Measurements from ENCODE around the gene PRCD. TPM values are rescaled to one million over a fixed set of nuclear protein-coding genes. Genes with fewer than 3 reads are reported as not detected.
"Not testable (repeated sequence)": the region's sequence is repeated elsewhere in the genome, so short reads cannot be mapped to it uniquely, and the experiment has no call there.

Gene PRCD
- total RNA-seq, 1 donor from 2014 or later = 21.4 TPM

GRCh38 chr17:76504117-76504516 lies 35.7 kb upstream of the PRCD start:
- no peaks in the 10 kb centered on the region for H3K9me3 ChIP-seq
- intact Hi-C loops (cut with DNase I) = loop anchor here (10.0 kb wide), 1 partner anchor 99 kb away; no protein-coding TSS in a partner anchor
- peaks cover 29% of the 10 kb centered on the region for H3K4me1 ChIP-seq
- H3K27me3 ChIP-seq = no peaks in the 10 kb centered on the region
- no peak overlapping the region for H3K27ac ChIP-seq
- no peaks in the 10 kb centered on the region for H3K36me3 ChIP-seq
- no peak for TF ChIP-seq CTCF (IDR thresholded peaks at IDR 0.05)
- TF ChIP-seq POLR2A (IDR thresholded peaks at IDR 0.05) = no peak
- no peak for TF ChIP-seq POLR2AphosphoS5 (IDR thresholded peaks at IDR 0.05; ENCODE audit: insufficient read depth in 1 of 2, low read depth in 1 of 2)
- H3K4me3 ChIP-seq = no peak overlapping the region
- no peak for DNase-seq (ENCODE audit: extremely low spot score in 2 of 2)

GRCh38 chr17:76506408-76507345 lies 33.2 kb upstream of the PRCD start:
- no peak overlapping the region for H3K27ac ChIP-seq
- H3K4me3 ChIP-seq = no peak overlapping the region
- peak in 1 of 2 donors; percentile 37 for TF ChIP-seq POLR2AphosphoS5 (IDR thresholded peaks at IDR 0.05; ENCODE audit: insufficient read depth in 1 of 2, low read depth in 1 of 2)
- no peak for TF ChIP-seq POLR2A (IDR thresholded peaks at IDR 0.05)
- TF ChIP-seq CTCF (IDR thresholded peaks at IDR 0.05) = peak; percentile 90 to 95 (median 94)
- H3K4me1 ChIP-seq = peaks cover 17% of the 10 kb centered on the region
- H3K27me3 ChIP-seq = no peaks in the 10 kb centered on the region
- no peaks in the 10 kb centered on the region for H3K9me3 ChIP-seq
- H3K36me3 ChIP-seq = no peaks in the 10 kb centered on the region
- DNase-seq (ENCODE audit: extremely low spot score in 2 of 2) = no peak
- intact Hi-C loops (cut with DNase I) = loop anchor here (2.0 to 10.0 kb wide), 2 partner anchors 42 to 102 kb away; no protein-coding TSS in a partner anchor

DNA sequence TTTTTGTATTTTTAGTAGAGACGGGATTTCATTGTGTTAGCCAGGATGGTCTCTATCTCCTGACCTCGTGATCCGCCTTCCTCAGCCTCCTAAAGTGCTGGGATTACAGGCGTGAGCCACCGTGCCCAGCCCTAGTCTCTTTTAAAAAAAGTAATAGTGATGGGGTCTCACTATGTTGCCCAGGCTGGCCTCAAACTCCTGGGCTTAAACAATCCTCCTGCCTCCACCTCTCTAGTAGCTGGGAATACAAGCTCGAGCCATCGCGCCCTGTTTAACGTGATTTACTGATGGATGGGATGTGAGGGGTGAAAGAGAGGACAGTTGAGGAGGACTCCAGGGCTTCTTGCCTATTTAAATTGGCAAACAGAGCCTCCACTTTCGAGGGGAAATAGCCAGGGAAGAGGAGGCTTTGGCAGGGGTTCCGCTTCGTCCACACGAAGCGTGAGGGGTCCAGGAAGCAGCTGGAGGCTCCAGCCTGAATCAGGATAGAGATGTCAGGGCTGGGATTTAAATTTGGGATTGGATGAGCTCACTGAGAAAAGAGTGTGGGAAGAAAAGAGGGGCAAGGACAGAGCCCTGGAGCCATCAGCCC lies 31.3 kb upstream of the PRCD start:
- H3K4me3 ChIP-seq; DNase-seq (ENCODE audit: extremely low spot score in 2 of 2): not testable (repeated sequence)
- intact Hi-C loops (cut with DNase I) = loop anchor here (10.0 kb wide), 1 partner anchor 104 kb away; no protein-coding TSS in a partner anchor

GRCh38 chr17:76510831-76511244 lies 29.0 kb upstream of the PRCD start:
- Histone ChIP-seq H3K27ac (no peak overlapping the region), H3K4me1 (peaks cover 11% of the 10 kb centered on the region), H3K36me3 (no peaks in the 10 kb centered on the region), H3K27me3 (no peaks in the 10 kb centered on the region), H3K4me3 (no peak overlapping the region), H3K9me3 (no peaks in the 10 kb centered on the region)
- TF ChIP-seq POLR2A (IDR thresholded peaks at IDR 0.05) = no peak
- no peak for TF ChIP-seq POLR2AphosphoS5 (IDR thresholded peaks at IDR 0.05; ENCODE audit: insufficient read depth in 1 of 2, low read depth in 1 of 2)
- no peak for TF ChIP-seq CTCF (IDR thresholded peaks at IDR 0.05)
- no peak for DNase-seq (ENCODE audit: extremely low spot score in 2 of 2)
- intact Hi-C loops (cut with DNase I) = no loop called here

More for the DNA sequence above, 31.3 kb upstream of the PRCD start:
- H3K4me1 ChIP-seq, H3K9me3 ChIP-seq, H3K36me3 ChIP-seq, H3K27me3 ChIP-seq, H3K27ac ChIP-seq: not testable (repeated sequence)

DNA sequence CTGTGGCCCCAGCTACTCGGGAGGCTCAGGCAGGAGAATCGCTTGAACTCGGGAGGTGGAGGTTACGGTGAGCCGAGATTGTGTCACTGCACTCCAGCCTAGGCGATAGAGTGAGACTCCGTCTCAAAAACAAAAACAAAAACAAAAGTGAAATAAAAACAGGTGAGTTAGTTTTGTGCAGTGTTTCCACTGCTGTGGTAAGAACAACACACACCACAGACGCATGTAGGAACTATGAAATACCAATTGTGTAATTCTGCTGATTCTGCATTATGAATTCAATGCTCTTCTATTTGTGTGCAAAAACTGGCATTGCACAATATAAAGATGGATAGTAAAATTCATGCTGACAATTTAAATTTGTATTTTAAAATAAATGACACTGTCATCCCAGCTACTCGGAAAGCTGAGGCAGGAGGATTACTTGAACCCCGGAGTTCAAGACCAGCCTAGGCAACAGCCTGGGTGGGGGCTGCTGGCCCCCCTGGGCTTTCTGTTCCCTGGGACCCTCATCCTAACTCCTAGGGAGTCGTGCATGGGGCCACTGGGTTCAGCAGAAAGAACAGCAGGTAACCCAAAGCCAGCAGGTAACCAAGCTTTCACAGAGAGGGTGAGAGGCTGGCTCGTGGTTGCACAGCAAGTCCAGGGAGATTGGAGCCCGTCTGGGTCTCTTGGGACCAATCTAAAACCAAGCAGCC lies 28.0 kb upstream of the PRCD start:
- H3K27ac ChIP-seq = no peak overlapping the region
- intact Hi-C loops (cut with DNase I) = no loop called here
- no peak overlapping the region for H3K4me3 ChIP-seq

More for the DNA sequence above, 28.0 kb upstream of the PRCD start:
- no peak for DNase-seq (ENCODE audit: extremely low spot score in 2 of 2)
- no peak for TF ChIP-seq POLR2A (IDR thresholded peaks at IDR 0.05)
- TF ChIP-seq POLR2AphosphoS5 (IDR thresholded peaks at IDR 0.05; ENCODE audit: insufficient read depth in 1 of 2, low read depth in 1 of 2) = no peak
- TF ChIP-seq CTCF (IDR thresholded peaks at IDR 0.05) = no peak
- H3K27me3 ChIP-seq = no peaks in the 10 kb centered on the region
- peaks cover 16% of the 10 kb centered on the region for H3K4me1 ChIP-seq
- H3K36me3 ChIP-seq = no peaks in the 10 kb centered on the region
- H3K9me3 ChIP-seq = no peaks in the 10 kb centered on the region

Measured in vagina (tissue), 2 donors.